Choroid plexus epithelial cell (primary cell): ENCODE results near the gene IRGQ.

Source experiments
- DNase-seq: peaks from one replicate; pipeline ENCODE4 v3.0.0-alpha.2; 2010; ENCODE audit warnings: low read depth
- H3K4me3 ChIP-seq: 2 replicates; pipeline ENCODE4 v1.5.1; 2011; ENCODE audit warnings: low read depth, mild to moderate bottlenecking, control low read depth, low read length, moderate library complexity
- TF ChIP-seq, protein P1 (sequence below): conservative IDR thresholded peaks from 2 replicates; pipeline ENCODE4 v1.5.1; 2011; ENCODE audit warnings: low read depth, mild to moderate bottlenecking, control low read depth, inconsistent platforms, low read length, moderate library complexity

The IRGQ gene

DNA sequence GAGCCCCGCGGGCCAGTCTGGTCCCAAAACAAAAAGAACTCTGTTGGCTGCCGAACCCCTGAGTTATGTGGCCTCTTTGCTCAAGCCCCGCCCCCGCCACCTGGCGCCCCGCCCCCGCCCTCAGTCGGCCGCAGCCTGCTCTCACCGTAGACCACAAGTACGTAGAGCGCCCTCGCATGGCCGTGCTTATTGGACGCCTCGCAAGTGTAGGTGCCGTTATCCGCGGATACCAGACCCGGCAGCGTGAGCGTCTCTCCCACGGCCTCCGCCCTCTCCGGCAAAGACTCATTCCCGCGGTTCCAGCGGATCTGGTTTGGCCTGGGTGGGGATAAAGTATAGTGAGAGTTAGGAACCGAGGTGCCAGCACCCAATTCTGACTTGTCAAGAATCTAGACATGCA is 29.0 kb upstream of the IRGQ start:
- H3K4me3 ChIP-seq: no peak overlapping the region
- TF ChIP-seq, protein P1, sequence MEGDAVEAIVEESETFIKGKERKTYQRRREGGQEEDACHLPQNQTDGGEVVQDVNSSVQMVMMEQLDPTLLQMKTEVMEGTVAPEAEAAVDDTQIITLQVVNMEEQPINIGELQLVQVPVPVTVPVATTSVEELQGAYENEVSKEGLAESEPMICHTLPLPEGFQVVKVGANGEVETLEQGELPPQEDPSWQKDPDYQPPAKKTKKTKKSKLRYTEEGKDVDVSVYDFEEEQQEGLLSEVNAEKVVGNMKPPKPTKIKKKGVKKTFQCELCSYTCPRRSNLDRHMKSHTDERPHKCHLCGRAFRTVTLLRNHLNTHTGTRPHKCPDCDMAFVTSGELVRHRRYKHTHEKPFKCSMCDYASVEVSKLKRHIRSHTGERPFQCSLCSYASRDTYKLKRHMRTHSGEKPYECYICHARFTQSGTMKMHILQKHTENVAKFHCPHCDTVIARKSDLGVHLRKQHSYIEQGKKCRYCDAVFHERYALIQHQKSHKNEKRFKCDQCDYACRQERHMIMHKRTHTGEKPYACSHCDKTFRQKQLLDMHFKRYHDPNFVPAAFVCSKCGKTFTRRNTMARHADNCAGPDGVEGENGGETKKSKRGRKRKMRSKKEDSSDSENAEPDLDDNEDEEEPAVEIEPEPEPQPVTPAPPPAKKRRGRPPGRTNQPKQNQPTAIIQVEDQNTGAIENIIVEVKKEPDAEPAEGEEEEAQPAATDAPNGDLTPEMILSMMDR: peak; percentile 25
- peak; percentile 43 for DNase-seq

DNA sequence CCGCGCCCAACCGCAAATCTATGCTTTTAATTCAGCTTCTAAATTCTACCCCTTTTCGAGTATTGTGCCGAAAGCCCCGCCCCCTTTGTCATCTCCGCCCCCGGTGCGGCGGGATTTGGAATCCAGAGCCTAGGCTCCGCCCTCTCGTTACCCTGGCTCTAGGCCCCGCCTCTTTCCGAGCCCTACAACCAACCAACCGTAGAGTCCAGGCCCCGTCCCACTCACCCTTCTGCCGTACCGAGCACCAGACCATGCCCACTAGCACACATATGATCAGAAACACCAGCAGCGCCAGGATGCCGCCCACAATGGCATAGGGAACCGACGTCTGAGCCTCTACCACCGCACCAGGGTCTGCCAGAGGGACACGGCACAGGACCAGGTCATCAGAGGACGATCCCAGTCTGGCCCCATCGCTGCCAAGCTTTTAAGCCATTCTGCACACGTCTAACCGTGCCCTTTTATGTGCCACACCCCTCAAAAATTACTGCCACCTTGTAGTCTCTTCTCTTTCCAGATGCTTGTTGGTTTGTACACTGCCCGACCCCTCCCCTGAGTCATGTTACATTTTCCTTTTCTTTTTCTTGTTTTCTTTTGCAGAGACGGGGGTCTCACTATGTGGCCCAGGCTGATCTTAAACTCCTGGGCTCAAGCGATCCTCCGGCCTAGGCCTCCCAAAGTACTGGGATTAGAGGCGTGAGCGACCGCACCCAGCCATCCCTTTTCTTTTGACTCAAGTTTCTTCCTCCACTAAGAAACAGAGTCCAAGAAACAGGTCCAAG is 28.1 kb upstream of the IRGQ start:
- DNase-seq: no peak
- H3K4me3 ChIP-seq: no peak overlapping the region
- TF ChIP-seq, protein P1: no peak

DNA sequence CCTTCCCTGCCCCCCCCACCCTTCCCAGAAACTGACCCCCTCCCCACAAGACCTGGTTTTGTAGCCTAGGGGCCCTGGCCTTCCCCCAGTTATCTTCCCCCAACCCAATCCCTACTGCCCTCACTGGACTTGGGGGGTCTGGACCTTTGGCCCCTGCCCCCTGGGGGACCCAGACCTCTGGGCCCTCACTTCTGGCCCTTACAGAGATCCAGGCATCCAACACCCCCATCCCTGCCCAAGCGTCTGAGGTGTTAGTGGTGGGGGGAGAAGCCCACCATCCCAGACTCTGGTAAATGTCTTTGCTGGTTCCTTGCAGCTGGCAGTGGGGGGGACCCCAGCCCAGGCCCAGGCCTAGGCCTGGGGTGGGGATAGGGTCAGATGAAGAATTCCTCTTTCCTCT is 27.0 kb upstream of the IRGQ start:
- TF ChIP-seq, protein P1: no peak
- DNase-seq: no peak
- H3K4me3 ChIP-seq: no peak overlapping the region

DNA sequence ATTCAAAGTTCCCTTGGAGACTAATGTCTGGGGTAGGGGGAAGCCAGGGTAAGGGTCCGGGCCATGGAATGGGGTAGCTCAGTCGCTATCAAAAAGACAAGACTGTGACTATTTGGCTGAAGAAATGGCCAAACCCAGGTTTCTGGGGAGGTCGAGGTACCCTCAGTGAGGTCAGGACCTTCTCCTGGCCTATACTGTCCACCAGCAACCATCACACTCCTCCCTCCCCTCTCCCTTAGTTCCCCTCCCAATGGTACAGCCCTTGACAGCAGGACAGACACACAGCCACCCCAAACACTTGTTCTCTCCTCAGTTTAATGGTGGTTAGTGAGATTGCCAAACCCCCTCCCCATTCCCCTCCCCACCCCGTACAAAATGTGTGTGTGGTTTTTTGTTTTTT is 26.1 kb upstream of the IRGQ start:
- TF ChIP-seq, protein P1: no peak
- H3K4me3 ChIP-seq: no peak overlapping the region
- no peak for DNase-seq

DNA sequence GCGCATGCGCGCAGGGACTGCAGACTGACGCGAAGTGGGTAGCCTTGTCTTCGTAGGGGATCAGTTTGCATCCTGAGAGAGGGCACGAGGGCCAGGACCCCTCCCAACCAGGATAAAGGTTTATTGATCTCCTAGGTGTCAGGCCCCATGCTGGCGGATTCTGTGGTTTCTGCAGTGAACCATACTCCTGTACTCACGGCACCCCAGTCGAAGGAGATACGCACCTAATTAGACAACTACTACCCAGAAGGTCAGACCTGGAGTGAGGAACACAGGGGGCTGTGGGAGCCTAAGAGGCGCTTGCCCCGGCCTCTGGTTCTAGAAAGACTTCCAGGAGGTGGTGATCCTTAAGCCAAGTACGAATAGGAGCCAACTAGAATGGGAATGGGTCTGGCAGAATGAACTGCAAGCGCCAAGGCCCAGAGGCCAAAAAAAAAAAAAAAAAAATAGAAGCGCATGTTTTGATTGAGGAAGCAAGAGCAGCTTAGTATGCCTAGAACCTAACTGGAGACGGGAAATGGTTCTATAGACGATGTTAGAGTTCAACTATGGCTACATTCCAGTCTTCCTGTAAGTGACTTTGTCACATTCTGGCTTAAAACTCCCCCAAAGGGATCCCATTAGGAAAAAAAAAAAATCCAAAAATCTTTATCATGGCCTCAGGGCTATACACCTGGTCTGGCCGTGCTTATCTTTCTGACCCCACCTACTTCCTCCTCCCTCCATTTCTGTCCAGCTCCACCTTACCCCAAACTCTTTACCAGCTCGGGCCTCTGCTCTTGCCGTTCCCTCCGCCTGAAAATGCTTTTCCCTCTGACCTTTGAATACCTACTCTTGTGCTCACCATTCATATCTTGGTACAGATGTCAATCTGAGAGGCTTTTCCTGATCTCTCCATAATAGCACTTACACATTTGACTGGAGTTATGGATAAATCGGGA is 24.4 kb upstream of the IRGQ start:
- no peak for DNase-seq
- TF ChIP-seq, protein P1: no peak
- peak overlapping the region; percentile 84 for H3K4me3 ChIP-seq

DNA sequence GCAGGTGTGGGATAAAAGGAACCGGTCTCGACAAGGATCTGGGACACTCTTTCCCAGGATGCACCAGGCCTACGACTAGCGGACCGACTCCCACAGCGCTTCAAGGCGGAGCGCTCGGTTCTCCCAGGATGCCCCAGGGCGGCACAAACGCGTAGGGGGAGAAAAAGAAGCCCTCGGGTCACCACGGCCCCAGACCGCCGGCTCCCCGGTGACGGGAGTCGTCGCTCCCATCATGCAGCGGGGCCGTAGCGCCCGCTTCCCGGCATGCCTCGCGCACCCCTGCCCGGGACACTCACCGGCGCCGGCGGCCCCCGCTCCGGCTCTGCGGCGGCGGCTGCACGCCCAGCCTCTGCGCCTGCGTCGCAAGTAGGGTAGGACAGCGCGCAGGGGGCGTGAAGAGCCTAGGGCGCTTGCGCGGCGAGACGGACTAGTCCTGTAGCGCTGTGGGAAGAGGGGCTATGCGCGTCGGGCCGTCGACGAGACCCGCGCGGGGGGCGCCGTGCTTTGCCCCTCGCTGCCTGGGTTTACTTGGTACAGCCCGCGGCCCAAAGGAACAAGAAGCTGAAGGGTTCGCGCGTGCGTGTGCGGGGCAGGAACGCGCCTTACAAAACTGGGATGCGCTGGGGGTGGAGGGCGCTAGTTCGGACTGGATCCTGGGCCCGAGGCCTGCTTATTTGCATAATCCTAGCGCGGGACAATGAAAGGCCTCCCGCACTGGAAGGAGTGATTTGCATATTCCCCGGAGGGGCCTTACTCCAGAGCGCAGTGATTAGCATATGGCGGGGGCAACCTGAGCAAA is 23.5 kb upstream of the IRGQ start, which contains the start of gene ZNF428:
Gene ZNF428, minus strand, starts transcription at position 368 of the 799 bp plus-strand sequence. CDS start 5,325 bp downstream, outside the sequence.
- TF ChIP-seq, protein P1: no peak
- H3K4me3 ChIP-seq: peak within 1 kb of the TSS; percentile 84
- peak; percentile 92 for DNase-seq
